PC-3 (cell line): ENCODE measurements around the gene MGLL.

Experiments used
- EZH2 ChIP-seq: fragments of 300-600 bp; sonication (generic); IDR thresholded peaks from one replicate; pipeline ENCODE4 v1.6.1; 2017; ENCODE audit warnings: antibody characterized with exemption, mild to moderate bottlenecking, low read length; ENCODE audit not compliant: unreplicated experiment
- EZH2phosphoT487 ChIP-seq: fragments of 300-600 bp; sonication (generic); IDR thresholded peaks from 2 replicates; pipeline ENCODE4 v1.6.1; 2018; ENCODE audit warnings: mild to moderate bottlenecking, antibody characterized with exemption, low read length, borderline replicate concordance
- TF ChIP-seq, protein P1 (sequence below): fragments of 300-600 bp; sonication (generic); conservative IDR thresholded peaks from 2 replicates; pipeline ENCODE4 v1.5.1; 2017; ENCODE audit warnings: antibody characterized with exemption, low read depth, mild to moderate bottlenecking, low read length

DNA sequence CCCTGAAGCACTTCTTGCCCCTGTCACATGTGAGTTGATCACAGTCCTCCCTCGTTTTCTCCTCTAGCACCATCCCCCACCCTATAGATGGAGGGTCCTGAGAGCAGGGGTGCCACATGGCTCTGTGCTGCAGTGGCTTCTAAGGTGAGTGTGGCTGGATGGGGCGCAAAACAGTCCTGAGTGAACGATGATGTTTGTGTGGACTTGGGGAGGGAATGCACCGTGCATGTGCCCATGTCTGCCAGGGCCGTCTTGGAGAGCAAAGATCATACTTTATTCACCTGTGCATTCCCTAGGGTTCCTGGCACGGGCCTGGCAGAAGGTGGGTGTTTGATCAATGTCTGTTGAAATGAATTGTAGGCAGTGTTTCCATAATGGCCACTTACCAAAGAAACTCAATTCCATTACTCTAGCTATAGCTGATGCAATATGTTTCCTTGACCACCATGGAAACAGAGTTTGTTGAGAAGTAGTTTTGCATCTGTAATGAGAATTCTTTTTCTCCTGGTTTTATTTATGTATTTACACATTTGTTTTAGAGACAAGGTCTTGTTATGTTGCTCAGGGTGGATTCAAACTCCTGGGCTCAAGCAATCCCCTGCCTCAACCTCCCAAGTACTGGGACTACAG lies 91.5 kb downstream of the MGLL start:
- TF ChIP-seq, protein P1, sequence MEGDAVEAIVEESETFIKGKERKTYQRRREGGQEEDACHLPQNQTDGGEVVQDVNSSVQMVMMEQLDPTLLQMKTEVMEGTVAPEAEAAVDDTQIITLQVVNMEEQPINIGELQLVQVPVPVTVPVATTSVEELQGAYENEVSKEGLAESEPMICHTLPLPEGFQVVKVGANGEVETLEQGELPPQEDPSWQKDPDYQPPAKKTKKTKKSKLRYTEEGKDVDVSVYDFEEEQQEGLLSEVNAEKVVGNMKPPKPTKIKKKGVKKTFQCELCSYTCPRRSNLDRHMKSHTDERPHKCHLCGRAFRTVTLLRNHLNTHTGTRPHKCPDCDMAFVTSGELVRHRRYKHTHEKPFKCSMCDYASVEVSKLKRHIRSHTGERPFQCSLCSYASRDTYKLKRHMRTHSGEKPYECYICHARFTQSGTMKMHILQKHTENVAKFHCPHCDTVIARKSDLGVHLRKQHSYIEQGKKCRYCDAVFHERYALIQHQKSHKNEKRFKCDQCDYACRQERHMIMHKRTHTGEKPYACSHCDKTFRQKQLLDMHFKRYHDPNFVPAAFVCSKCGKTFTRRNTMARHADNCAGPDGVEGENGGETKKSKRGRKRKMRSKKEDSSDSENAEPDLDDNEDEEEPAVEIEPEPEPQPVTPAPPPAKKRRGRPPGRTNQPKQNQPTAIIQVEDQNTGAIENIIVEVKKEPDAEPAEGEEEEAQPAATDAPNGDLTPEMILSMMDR, result no peak
- TF ChIP-seq EZH2 (no peak), EZH2phosphoT487 (no peak)
